HEK293T (cell line): ENCODE measurements around the gene ARHGEF28.

Source experiments
- CTCF ChIA-PET: fragments of 350-600 bp; formaldehyde crosslinking; extraction: SDS; loops from one replicate; lab custom pipeline; 2021; ENCODE audit warnings: antibody characterized with exemption, inconsistent platforms; lab: Yijun Ruan, JAX
- POLR2A ChIA-PET: fragments of 350-600 bp; formaldehyde crosslinking; extraction: SDS; loops from one replicate; lab custom pipeline; 2020; ENCODE audit warnings: antibody characterized with exemption, inconsistent platforms; lab: Yijun Ruan, JAX
- DNase-seq: peaks from one replicate; pipeline ENCODE4 v3.0.0; 2012; ENCODE audit warnings: mixed read lengths; ENCODE audit errors: extremely low spot score
- ARNT ChIP-seq: fragments of 450-650 bp; IDR thresholded peaks from 2 replicates; pipeline ENCODE4 v1.6.1; 2017; ENCODE audit warnings: mild to moderate bottlenecking
- BHLHE40 ChIP-seq: fragments of 450-650 bp; IDR thresholded peaks from 2 replicates; pipeline ENCODE4 v1.6.1; 2016; ENCODE audit warnings: mild to moderate bottlenecking, moderate library complexity, borderline replicate concordance
- CTBP1 ChIP-seq: fragments of 450-650 bp; IDR thresholded peaks from 2 replicates; pipeline ENCODE4 v1.6.1; 2016; ENCODE audit warnings: borderline replicate concordance
- ELF4 ChIP-seq: fragments of 450-650 bp; IDR thresholded peaks from 2 replicates; pipeline ENCODE4 v1.6.1; 2017; ENCODE audit warnings: antibody characterized with exemption
- FOXA1 ChIP-seq: fragments of 450-650 bp; IDR thresholded peaks from 2 replicates; pipeline ENCODE4 v1.6.1; 2016; ENCODE audit warnings: mild to moderate bottlenecking
- FOXK2 ChIP-seq: fragments of 450-650 bp; IDR thresholded peaks from 2 replicates; pipeline ENCODE4 v1.6.1; 2016; ENCODE audit warnings: mild to moderate bottlenecking
- FOXM1 ChIP-seq: fragments of 450-650 bp; IDR thresholded peaks from 2 replicates; pipeline ENCODE4 v1.6.1; 2017; ENCODE audit warnings: mild to moderate bottlenecking, borderline replicate concordance
- HDGF ChIP-seq: fragments of 450-650 bp; IDR thresholded peaks from 2 replicates; pipeline ENCODE4 v1.6.1; 2017; ENCODE audit warnings: antibody characterized with exemption, borderline replicate concordance
- L3MBTL2 ChIP-seq: fragments of 450-650 bp; conservative IDR thresholded peaks from 2 replicates; pipeline ENCODE4 v1.6.1; 2016; ENCODE audit warnings: mild to moderate bottlenecking
- LEF1 ChIP-seq: fragments of 450-650 bp; IDR thresholded peaks from 2 replicates; pipeline ENCODE4 v1.6.1; 2017; ENCODE audit warnings: mild to moderate bottlenecking, borderline replicate concordance
- NFRKB ChIP-seq: fragments of 450-650 bp; IDR thresholded peaks from 2 replicates; pipeline ENCODE4 v1.6.1; 2016; ENCODE audit warnings: mild to moderate bottlenecking, moderate library complexity
- SP1 ChIP-seq: fragments of 450-650 bp; IDR thresholded peaks from 2 replicates; pipeline ENCODE4 v1.6.1; 2017
- SUZ12 ChIP-seq: fragments of 450-650 bp; IDR thresholded peaks from 2 replicates; pipeline ENCODE4 v1.6.1; 2016; ENCODE audit warnings: mild to moderate bottlenecking
- TARDBP ChIP-seq: fragments of 450-650 bp; IDR thresholded peaks from 2 replicates; pipeline ENCODE4 v1.6.1; 2016
- ZNF384 ChIP-seq: fragments of 450-650 bp; IDR thresholded peaks from 2 replicates; pipeline ENCODE4 v1.6.1; 2016
- TF ChIP-seq, protein P1 (sequence below): fragments of 450-650 bp; IDR thresholded peaks from 2 replicates; pipeline ENCODE4 v1.6.1; 2016

The ARHGEF28 gene

DNA sequence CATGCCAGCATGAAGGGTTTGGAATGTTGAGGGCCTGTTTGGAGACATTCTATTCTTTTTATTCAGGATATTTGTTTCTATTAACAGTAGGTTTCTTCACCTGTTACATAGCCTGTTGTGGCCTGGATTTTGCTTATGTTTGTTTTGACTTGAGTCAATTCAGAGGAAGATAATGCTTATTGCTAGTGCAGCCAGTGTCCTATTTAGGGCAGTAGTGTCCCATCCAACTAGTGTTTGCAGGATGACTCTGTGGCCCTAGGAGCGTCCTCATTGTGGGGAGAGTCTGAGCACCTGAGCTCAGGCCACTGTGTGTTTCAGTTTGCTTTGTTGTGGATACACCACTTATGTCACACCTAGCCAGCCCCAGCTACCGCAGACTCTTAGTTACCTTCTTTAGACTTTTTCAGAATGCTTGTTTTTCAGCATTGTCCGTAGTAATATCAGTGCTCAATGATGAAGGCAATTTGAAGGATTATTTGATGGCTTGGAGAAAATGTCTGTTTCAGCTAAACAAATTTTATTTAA lies 90.3 kb downstream of the ARHGEF28 start:
- ChIA-PET CTCF (no interaction called here), POLR2A (no interaction called here)
- DNase-seq, result no peak
- TF ChIP-seq CTBP1, result no peak
- no peak for TF ChIP-seq TARDBP
- no peak for TF ChIP-seq SUZ12
- TF ChIP-seq FOXK2, result no peak
- no peak for TF ChIP-seq ZNF384
- no peak for TF ChIP-seq FOXM1
- TF ChIP-seq FOXA1, result no peak
- no peak for TF ChIP-seq BHLHE40
- TF ChIP-seq ELF4, result no peak
- no peak for TF ChIP-seq L3MBTL2
- TF ChIP-seq SP1, result no peak
- TF ChIP-seq ARNT, result no peak
- no peak for TF ChIP-seq HDGF
- TF ChIP-seq NFRKB, result no peak
- TF ChIP-seq, protein P1, sequence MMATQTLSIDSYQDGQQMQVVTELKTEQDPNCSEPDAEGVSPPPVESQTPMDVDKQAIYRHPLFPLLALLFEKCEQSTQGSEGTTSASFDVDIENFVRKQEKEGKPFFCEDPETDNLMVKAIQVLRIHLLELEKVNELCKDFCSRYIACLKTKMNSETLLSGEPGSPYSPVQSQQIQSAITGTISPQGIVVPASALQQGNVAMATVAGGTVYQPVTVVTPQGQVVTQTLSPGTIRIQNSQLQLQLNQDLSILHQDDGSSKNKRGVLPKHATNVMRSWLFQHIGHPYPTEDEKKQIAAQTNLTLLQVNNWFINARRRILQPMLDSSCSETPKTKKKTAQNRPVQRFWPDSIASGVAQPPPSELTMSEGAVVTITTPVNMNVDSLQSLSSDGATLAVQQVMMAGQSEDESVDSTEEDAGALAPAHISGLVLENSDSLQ, result no peak
- TF ChIP-seq LEF1, result no peak

DNA sequence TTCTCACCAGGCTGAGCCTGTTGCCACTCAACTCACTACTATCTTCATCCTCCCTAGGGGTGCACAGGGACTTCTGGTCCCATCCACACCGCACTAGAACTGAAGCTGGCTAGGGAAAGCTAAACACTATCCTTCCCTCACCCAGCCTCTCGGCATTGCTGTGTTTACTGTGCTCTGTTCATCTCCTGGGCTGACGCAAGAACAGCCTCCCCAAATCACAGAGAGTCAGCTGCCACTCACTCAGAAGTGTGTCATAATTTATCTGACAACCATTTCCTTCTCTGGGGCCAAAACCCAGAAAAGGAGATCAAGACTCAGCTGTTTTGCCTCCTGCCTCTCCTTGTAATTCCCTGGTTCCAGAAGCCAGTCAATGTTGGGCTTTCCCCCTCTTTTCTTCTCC lies 92.8 kb downstream of the ARHGEF28 start:
- TF ChIP-seq FOXM1 (no peak), SUZ12 (no peak), HDGF (no peak), LEF1 (no peak), TARDBP (no peak), FOXA1 (no peak), ELF4 (no peak), FOXK2 (no peak), SP1 (no peak), CTBP1 (no peak), BHLHE40 (no peak)
- TF ChIP-seq, protein P1, result no peak
- DNase-seq, result no peak
- ChIA-PET POLR2A (no interaction called here), CTCF (no interaction called here)

DNA sequence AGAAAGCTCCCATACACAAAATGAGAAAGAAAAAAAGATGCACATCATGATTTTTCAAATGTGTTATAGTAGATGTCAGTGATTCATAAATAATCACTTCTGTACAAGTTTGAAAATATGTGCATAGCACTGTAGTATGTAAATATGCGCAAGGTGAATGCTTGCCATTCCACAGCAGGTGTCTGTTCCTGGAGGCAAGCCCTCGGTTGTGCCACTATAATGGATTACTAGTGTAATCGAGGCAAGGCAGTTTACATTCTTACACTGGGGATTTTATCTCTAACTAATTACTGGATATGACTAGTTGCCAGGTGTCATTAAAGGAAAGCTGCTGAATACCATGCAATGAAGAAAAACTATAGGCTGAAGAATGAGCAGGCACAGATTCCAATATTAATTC lies 93.6 kb downstream of the ARHGEF28 start:
- DNase-seq, result no peak
- ChIA-PET CTCF (no interaction called here), POLR2A (no interaction called here)
- TF ChIP-seq HDGF (no peak), ELF4 (no peak), SUZ12 (no peak), FOXK2 (no peak), SP1 (no peak), ZNF384 (no peak), ARNT (no peak), LEF1 (no peak), FOXM1 (no peak), CTBP1 (no peak)
- TF ChIP-seq, protein P1, result no peak

DNA sequence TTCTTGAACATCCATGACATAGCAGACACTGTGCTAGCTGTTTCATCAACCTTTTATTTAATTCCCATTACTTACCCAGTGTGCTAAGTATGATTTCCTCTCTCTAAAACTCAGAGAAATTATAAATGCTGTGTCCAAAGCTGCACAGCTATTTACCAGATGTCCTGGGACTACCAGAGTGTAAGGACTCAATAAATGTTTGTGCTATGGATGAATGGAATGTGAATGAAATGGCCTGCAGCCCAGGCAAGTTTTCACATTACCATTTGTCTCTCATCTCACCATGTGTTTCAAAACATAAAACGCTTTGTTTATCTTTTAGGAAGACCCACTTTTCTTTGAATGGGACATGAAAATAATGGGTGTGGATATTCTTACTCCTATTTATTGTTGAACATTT lies 96.2 kb downstream of the ARHGEF28 start:
- TF ChIP-seq LEF1, result no peak
- no peak for TF ChIP-seq FOXK2
- TF ChIP-seq ZNF384, result no peak
- no peak for TF ChIP-seq BHLHE40
- no peak for TF ChIP-seq TARDBP
- no peak for TF ChIP-seq NFRKB
- TF ChIP-seq FOXA1, result no peak
- no peak for TF ChIP-seq ELF4
- no peak for TF ChIP-seq SP1
- no peak for TF ChIP-seq L3MBTL2
- TF ChIP-seq, protein P1, result no peak
- no peak for TF ChIP-seq SUZ12
- TF ChIP-seq ARNT, result no peak
- no peak for TF ChIP-seq CTBP1
- no peak for TF ChIP-seq HDGF
- no peak for TF ChIP-seq FOXM1
- no peak for DNase-seq
- ChIA-PET POLR2A (no interaction called here), CTCF (interaction anchor here (1.0 kb wide), 1 partner anchor 28 kb away, joined by 4 read pairs; no protein-coding TSS in a partner anchor)

DNA sequence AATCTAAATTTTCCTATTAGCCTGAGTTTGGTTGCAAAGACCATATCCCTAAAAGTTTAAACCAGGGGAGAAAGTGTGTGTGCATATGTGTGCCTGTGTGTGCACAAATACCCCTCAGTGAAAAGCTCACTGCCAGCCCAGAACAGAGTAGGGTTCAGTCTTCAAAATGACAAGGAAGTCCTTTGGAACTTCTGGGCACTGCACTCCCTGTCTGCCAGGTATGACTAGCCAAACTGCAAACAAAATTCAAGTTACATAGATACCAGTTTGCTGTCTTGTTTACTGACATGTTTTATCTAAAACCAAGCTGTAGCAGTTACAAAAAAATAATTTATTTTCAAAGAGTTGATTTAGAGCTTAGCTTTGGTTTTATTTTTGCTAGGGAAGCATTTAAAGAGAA lies 100.1 kb downstream of the ARHGEF28 start:
- CTCF ChIA-PET, result interaction anchor here (0.6 kb wide), 1 partner anchor 105 kb away, joined by 3 read pairs; no protein-coding TSS in a partner anchor
- POLR2A ChIA-PET, result no interaction called here
- no peak for TF ChIP-seq BHLHE40
- DNase-seq, result no peak
